H4 (cell line): ENCODE results near the gene CSF3R. TPM values are rescaled to one million over a fixed set of nuclear protein-coding genes. Genes with fewer than 3 reads are reported as not detected.
"Not testable (repeated sequence)": the region's sequence is repeated elsewhere in the genome, so short reads cannot be mapped to it uniquely, and the experiment has no call there.

Experiments used
- DNase-seq: peaks from one replicate; pipeline ENCODE4 v3.0.0-alpha.2; 2015; ENCODE audit warnings: low spot score
- total RNA-seq: library from RNA; depleted of rRNA; stranded (reverse); fragments of >200 nt; shearing (Covaris generic); gene quantifications from 2 replicates; pipeline ENCODE4 v1.2.3, GENCODE V29; 2014

CSF3R gene
- total RNA-seq, 1 experiment from 2014 or later: not detected

- DNase-seq: no peak
These were observed 1.4 kb upstream of the CSF3R start for GRCh38 chr1:36484099-36484498.

- DNase-seq: no peak
These were observed 666 bp downstream of the CSF3R start for GRCh38 chr1:36481771-36482723.

- no peak for DNase-seq
These were observed 1.6 kb downstream of the CSF3R start for GRCh38 chr1:36481091-36481490.

GRCh38 chr1:36480161-36480560 is 2.6 kb downstream of the CSF3R start:
- no peak for DNase-seq

GRCh38 chr1:36479505-36480051 is 3.1 kb downstream of the CSF3R start:
- no peak for DNase-seq

DNA sequence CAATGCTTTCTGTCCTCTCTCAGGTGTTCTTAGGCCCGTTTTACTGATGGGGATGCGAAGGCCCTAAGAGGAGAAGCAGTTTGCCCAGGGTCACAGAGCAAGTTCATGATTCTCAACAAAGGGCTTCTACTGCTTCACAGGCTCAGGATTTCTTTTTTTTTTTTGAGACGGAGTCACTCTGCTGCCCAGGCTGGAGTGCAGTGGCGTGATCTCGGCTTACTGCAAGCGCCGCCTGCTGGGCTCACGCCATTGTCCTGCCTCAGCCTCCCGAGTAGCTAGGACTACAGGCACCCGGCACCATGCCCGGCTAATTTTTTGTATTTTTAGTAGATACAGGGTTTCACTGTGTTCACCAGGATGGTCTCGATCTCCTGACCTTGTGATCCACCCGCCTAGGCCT is 5.1 kb downstream of the CSF3R start:
- not testable (repeated sequence) for DNase-seq

- no peak for DNase-seq
These were observed 5.8 kb downstream of the CSF3R start for GRCh38 chr1:36476945-36477344.

DNA sequence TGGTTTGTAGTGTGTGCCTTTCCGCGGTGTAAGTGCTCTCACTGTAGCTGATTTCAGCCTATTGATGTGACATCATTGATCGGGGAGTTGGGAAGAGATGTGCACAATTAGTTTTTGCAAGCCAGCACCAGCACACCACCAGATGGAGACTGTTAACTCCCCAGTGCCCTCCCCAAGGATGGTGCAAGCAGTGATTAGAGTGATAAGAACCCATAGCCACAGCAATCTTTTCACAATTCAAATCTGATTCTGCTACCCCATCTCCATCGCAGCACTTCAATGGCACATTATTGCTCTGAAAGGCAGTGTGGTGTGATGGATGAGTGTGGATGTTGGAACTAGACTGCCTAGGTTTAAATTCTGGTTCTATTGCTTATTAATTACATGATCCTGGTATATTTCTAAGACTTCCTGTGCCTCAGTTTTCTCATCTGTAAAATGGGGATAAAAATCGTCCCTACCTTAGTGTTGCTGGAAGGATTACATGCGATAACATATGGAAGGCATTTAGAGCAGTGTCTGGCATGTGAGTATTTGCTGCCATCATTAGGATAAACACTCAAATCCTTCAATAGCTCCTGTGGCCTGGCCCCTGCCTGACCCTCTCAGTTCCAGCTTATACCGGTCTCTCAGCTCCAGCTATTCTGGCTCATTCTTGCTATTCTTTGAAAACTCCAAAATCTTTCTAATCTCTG is 6.7 kb downstream of the CSF3R start:
- no peak for DNase-seq

DNA sequence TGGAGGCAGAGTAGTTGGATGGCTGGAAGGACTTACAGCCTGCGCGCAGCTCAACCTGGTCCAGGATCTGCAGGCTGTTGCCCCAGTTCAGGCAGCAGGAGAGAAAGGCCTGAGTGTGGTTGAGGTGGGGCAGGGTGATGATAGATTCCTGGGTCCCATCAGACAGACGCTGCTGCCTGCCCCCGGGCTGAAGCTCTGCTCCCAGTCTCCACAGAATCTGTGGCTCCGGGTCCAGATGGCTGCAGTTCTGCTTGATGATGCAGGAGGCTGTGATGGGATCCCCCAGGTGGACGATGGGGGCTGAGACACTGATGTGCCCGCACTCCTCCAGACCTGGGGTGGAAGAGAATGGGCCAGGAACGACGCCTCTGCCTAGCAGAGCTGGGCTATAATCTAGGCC is 7.4 kb downstream of the CSF3R start:
- DNase-seq: no peak

DNA sequence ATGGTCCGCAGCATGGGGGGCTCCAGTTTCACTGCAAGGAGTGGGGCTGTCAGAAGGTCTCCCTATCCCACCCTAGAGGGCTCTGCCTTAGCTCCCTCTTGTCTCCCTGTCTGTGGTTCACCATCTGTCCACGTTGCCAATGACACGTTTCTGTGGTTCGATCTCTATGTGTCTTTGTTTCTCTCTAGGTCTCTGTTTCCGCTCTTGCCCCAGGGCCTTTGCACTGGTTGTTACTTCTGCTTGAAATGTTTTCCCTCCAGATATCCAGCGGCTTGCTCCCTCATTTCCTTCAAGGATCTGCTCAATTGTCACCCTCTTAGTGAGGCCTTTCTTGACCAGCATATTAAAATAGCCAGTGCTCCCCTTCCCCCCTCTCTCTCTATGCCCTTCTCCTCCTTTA is 10.1 kb downstream of the CSF3R start:
- DNase-seq: no peak

DNA sequence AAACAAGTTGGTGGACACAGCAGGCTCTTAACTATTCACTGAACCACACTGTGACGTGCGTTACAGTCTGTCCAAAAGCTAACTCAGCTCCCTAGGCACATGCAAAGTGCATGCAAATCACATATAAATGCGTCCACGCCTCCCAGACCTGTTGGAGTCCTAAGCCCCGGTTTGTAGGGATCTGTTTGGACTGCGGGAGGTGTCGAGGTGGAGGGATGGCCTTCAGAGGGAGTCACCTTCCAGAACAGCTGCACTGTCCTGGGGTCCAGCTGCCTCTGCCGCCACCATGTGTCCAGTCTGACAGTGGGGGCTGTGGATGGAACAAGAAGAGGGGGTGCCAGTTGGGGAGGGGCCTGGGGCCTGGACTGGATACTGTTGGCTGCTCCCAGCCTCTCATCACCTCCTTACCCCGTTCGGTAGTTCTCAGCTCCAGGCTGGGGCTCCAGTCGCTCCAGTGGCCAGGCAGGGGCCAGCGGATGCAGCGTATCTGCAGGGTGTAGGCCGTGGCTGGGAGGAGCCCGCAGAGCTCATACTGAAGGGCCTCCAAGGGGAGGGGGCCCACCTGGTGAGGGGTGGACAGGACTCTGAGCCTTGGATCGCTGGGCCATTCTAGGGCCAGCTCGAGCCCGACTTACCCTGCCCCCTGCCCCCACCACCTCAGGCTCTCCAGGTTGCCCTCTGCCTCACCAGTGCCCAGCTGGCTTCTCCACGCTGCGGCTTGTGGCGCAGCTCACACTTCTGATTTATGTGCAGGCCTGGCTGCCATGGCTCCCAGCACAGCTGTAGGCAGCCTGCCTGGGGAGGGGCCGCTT is 10.7 kb downstream of the CSF3R start:
- DNase-seq: no peak

GRCh38 chr1:36469163-36469562 is 13.6 kb downstream of the CSF3R start:
- DNase-seq: no peak

GRCh38 chr1:36467700-36468455 is 14.8 kb downstream of the CSF3R start:
- DNase-seq: no peak

DNA sequence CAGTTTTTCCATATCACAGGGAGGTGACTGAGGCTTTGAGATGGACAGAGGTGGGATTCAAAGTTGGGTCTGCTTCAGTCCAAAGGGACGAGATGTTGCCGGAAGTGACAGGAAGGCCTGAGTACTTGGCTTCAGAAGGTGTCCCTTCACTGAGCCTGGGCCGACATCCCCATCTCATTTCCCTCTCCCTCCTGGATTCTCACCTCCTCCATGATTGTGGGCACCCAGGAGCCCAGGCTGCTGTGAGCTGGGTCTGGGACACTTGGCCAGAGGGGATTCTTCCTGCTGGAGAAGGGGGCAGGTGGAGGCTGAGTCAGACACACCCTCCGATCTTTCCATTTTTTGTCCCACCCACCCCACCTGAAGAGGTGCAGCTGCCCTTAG is 15.7 kb downstream of the CSF3R start:
- no peak for DNase-seq

DNA sequence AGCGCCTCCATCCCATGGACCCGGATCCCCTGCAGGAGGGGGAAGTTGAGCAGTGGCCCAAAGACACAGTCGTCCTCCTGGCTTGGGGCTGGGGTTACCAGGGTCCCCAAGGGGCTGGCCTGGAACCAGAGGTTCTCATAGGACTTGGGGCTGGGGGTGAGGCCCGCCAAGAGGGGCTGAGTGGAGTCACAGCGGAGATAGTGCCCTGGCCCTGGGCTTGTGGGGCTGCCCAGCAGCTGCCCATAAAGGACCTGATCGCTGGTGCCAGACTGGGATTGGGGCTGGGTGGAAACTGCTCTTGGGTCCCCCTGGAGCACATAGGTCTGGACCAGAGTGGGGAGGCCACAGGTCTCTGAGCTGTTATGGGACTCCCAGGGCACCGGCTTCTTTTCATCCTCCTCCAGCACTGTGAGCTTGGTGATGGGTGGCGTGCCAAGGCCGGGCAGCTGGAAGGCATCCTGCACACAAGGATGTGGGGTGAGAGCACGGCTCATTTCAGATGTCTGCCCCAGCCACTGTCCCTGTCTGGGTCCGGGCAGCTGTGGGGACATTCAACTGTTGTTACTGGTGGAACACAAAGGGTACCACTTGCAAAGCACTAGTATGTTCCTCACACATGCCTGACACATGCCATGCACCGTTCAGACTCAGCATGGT is 16.2 kb downstream of the CSF3R start:
- no peak for DNase-seq

DNA sequence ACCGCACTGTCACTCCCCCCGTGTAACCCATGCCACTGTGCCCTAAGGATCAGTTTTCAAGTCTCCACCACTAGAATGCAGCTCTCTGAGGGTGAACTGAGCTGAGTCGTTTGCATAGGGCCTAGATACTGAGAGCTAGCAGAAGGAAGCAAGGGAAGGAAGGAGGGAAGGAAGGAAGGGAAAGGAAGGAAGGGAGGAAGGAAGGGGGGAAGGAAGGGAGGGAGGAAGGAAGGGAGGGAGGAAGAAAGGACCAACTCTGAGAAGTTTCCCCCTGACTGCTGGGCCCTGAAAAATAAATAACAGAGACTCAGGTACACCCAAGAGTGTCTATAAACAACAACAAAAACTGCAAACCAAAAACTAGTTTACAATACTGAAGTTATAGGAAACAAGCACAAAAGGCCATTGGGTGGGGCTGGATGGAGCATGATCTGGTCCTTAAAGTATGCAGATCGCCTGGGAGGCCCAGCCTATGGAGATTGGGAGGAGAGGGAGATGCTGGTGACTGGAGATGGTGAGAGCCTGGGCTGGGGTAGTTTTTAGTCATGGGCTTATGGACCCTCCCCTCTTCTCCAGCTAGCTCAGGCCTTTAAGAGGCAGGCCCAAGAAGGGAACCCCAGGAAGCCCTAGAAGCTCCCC is 16.9 kb downstream of the CSF3R start:
- DNase-seq: no peak

GRCh38 chr1:36464605-36465393 is 17.9 kb downstream of the CSF3R start:
- DNase-seq: no peak

DNA sequence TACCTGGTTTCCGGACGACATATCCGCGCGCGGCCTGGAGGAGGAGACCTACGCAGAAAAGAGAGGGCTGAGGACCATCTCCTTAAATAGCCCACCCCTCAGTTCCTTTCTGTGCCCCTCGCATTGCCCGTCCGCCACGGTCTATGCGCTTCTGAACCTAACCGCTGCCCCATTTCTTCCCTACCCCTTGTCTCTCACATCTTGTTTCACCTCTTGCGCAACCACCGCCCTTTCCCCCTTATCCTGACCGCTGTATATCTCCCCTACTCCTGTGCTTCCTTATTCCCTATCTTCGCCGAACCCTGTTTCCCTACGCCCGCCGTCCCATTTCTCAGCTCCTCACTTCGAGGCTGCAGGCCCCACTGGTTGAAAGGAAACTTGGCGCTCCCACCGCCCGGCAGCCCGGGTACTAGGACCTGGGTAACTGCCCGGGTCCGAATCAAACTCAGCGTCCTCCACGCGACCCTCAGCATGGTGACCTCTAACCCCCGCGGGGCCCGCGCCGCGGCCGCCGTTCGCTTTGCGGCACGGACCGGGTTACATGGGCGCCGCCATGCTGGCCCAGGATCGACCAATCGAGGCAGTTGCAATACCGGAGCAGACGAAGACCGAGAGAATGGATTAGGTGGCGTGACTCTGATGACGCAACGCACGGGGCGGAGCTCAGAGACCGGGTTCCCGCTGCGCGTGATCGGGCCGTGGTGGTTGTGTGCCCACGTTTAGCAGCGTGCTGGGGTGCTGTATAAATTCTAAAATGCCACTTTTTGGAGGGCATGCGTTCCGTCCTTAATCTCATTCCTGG is 18.7 kb downstream of the CSF3R start, which contains the start of gene MRPS15:
Gene MRPS15 (minus strand): TSS at position 582 of the 802 bp plus-strand sequence. CDS start 109 bp downstream, at position 473.
- DNase-seq: peak; percentile 95
